Endodermal cell (in vitro differentiated cells): ENCODE measurements around the gene CDH11. TPM values are rescaled to one million over a fixed set of nuclear protein-coding genes. Genes with fewer than 3 reads are reported as not detected.

ENCODE experiments used
- DNase-seq: peaks from one replicate; pipeline ENCODE4 v3.0.0-alpha.2; 2017
- H3K27ac ChIP-seq: 2 replicates; pipeline ENCODE4 v1.5.1; 2013; ENCODE audit warnings: mild to moderate bottlenecking, low read depth, low read length, moderate library complexity
- H3K27me3 ChIP-seq: 2 replicates; pipeline ENCODE4 v1.6.1; 2013; ENCODE audit warnings: mild to moderate bottlenecking, low read length, moderate library complexity; ENCODE audit not compliant: insufficient read depth, control insufficient read depth, poor library complexity, severe bottlenecking
- H3K36me3 ChIP-seq: 2 replicates; pipeline ENCODE4 v1.7.0; 2013; ENCODE audit warnings: mild to moderate bottlenecking, low read length, moderate library complexity; ENCODE audit not compliant: control insufficient read depth, insufficient read depth
- H3K4me1 ChIP-seq: one replicate; pipeline ENCODE4 v1.7.0; 2013; ENCODE audit warnings: low read length; ENCODE audit not compliant: control insufficient read depth, insufficient read depth
- H3K4me3 ChIP-seq: 2 replicates; pipeline ENCODE4 v1.5.1; 2013; ENCODE audit warnings: mild to moderate bottlenecking, low read length, moderate library complexity
- H3K9ac ChIP-seq: 2 replicates; pipeline ENCODE4 v1.6.1; 2013; ENCODE audit warnings: mild to moderate bottlenecking, low read length, moderate library complexity; ENCODE audit not compliant: poor library complexity, severe bottlenecking; ENCODE audit errors: extremely low read depth
- H3K9me3 ChIP-seq: 2 replicates; pipeline ENCODE4 v1.6.1; 2013; ENCODE audit warnings: mild to moderate bottlenecking, low read length, moderate library complexity; ENCODE audit not compliant: control insufficient read depth
- H3K27ac Mint-ChIP-seq: 2 replicates; pipeline ENCODE4 v1.8.0; 2020; ENCODE audit warnings: mixed read lengths
- H3K27me3 Mint-ChIP-seq: 2 replicates; pipeline ENCODE4 v1.8.0; 2021; ENCODE audit warnings: mild to moderate bottlenecking, mixed read lengths; ENCODE audit not compliant: insufficient read depth
- H3K36me3 Mint-ChIP-seq: 2 replicates; pipeline ENCODE4 v1.8.0; 2020; ENCODE audit warnings: low read depth, mixed read lengths
- H3K4me1 Mint-ChIP-seq: 2 replicates; pipeline ENCODE4 v1.8.0; 2020; ENCODE audit warnings: mixed read lengths
- H3K4me3 Mint-ChIP-seq: 2 replicates; pipeline ENCODE4 v1.8.0; 2020; ENCODE audit warnings: mild to moderate bottlenecking, moderate library complexity, mixed read lengths
- H3K9me3 Mint-ChIP-seq: 2 replicates; pipeline ENCODE4 v1.8.0; 2020; ENCODE audit warnings: mild to moderate bottlenecking, mixed read lengths
- WGBS, 2 experiments: methylation state at CpG; one replicate each; pipeline versions ENCODE4 v1.1.5 to v1.1.7; 2013; ENCODE audit warnings: missing lambda C conversion rate in 2 of 2, mixed read lengths in 1 of 2; ENCODE audit not compliant: insufficient coverage in 1 of 2, insufficient read length in 1 of 2; 5-methylcytosine and 5-hydroxymethylcytosine counted together
- total RNA-seq, 2 donors: library from RNA; stranded (reverse); fragmentation: NEBNext Ultra II Directional in 1 of 2; extraction: Animal tissue kit (Norgen Biotek cat#: 25700) in 1 of 2; gene quantifications; 2 replicates in 1 of 2; 3 replicates in 1 of 2; pipeline ENCODE4 v1.2.1, GENCODE V29; 2021
- TF ChIP-seq, protein P1 (sequence below): fragments of 200-600 bp; sonication (generic); conservative IDR thresholded peaks from 2 replicates; pipeline ENCODE4 v1.5.0; 2021; ENCODE audit warnings: antibody characterized with exemption, mild to moderate bottlenecking

CDH11 gene
- total RNA-seq, 2 donors from 2014 or later = 0.73 to 2.9 TPM

DNA sequence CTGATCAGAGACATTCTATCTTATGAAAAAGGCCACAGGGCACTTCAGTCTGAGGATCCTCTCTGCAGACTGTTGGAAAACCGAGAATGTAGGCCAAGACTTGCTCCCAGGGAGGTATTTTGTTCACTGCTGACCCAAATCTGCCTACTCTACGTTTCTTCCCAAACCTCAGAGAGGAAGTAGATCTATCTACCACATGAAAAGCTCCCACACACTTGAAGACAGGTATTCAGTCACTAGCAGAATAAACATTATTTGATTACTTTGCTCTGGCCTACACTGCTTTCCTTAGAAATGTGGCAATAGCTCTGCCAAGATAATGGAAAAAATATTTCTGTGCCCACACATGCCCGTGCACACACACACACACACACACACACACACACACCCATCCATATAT lies 164.6 kb downstream of the CDH11 start:
- Histone ChIP-seq H3K9me3 (no peaks in the 10 kb centered on the region), H3K4me1 (no peaks in the 10 kb centered on the region), H3K36me3 (no peaks in the 10 kb centered on the region), H3K9ac (no peak overlapping the region), H3K27me3 (no peaks in the 10 kb centered on the region), H3K4me3 (no peak overlapping the region), H3K27ac (no peak overlapping the region)
- WGBS, 2 experiments = 88 to 100% methylated on average over 1 to 2 of the region's 3 CpGs
- H3K36me3 Mint-ChIP-seq = no peaks in the 10 kb centered on the region
- DNase-seq = no peak
- H3K27ac Mint-ChIP-seq = no peak overlapping the region
- TF ChIP-seq, protein P1, sequence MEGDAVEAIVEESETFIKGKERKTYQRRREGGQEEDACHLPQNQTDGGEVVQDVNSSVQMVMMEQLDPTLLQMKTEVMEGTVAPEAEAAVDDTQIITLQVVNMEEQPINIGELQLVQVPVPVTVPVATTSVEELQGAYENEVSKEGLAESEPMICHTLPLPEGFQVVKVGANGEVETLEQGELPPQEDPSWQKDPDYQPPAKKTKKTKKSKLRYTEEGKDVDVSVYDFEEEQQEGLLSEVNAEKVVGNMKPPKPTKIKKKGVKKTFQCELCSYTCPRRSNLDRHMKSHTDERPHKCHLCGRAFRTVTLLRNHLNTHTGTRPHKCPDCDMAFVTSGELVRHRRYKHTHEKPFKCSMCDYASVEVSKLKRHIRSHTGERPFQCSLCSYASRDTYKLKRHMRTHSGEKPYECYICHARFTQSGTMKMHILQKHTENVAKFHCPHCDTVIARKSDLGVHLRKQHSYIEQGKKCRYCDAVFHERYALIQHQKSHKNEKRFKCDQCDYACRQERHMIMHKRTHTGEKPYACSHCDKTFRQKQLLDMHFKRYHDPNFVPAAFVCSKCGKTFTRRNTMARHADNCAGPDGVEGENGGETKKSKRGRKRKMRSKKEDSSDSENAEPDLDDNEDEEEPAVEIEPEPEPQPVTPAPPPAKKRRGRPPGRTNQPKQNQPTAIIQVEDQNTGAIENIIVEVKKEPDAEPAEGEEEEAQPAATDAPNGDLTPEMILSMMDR = no peak
- no peak overlapping the region for H3K4me3 Mint-ChIP-seq
- H3K27me3 Mint-ChIP-seq = no peaks in the 10 kb centered on the region
- no peaks in the 10 kb centered on the region for H3K9me3 Mint-ChIP-seq
- H3K4me1 Mint-ChIP-seq = no peaks in the 10 kb centered on the region

DNA sequence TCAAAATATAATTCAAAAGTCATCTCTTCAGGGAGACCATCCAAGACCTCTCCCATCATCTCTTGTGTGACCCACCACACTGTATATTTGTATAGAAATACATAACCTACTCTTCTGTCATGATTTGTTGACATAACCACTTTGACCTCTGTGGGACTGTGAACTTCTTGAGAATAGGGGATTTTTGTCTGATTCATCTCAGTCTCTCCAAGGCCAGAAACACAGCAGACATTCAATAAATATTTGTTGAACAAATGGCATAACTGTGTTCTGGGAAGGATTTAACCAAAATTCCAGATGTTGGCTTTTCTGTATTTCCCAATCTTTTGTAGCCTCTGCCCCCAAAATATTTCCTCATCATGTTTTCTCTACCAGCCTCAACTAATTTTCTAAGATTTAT lies 169.7 kb downstream of the CDH11 start:
- no peaks in the 10 kb centered on the region for H3K4me1 Mint-ChIP-seq
- Histone ChIP-seq H3K27me3 (no peaks in the 10 kb centered on the region), H3K9me3 (no peaks in the 10 kb centered on the region), H3K27ac (no peak overlapping the region), H3K9ac (no peak overlapping the region), H3K4me3 (no peak overlapping the region), H3K36me3 (no peaks in the 10 kb centered on the region), H3K4me1 (no peaks in the 10 kb centered on the region)
- no peak overlapping the region for H3K4me3 Mint-ChIP-seq
- no peaks in the 10 kb centered on the region for H3K27me3 Mint-ChIP-seq
- TF ChIP-seq, protein P1 = no peak
- H3K27ac Mint-ChIP-seq = no peak overlapping the region
- no peaks in the 10 kb centered on the region for H3K36me3 Mint-ChIP-seq
- no peak for DNase-seq
- H3K9me3 Mint-ChIP-seq = no peaks in the 10 kb centered on the region

DNA sequence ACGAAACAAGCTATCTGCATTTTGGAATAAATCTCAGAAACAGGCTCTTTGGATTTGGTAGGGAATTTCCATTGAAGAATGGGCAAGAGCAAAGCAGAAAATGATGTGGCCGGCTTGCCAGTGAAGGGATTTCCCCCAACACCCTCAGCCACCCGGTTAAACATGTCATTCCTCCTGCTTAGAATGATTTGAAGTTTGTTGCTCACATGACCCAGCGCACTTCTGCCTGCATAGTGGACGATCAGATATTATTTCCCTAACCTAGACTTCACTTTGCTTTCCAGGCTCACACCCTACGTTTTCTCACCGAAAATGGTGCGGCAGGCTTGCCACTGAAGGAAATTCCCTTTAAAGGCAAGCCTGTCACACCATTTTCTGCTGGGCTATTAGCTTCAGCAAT lies 170.7 kb downstream of the CDH11 start:
- Mint-ChIP-seq H3K36me3 (no peaks in the 10 kb centered on the region), H3K27ac (no peak overlapping the region)

More for the DNA sequence above, 170.7 kb downstream of the CDH11 start:
- Mint-ChIP-seq H3K9me3 (no peaks in the 10 kb centered on the region), H3K27me3 (no peaks in the 10 kb centered on the region), H3K4me1 (no peaks in the 10 kb centered on the region), H3K4me3 (no peak overlapping the region)
- no peaks in the 10 kb centered on the region for H3K9me3 ChIP-seq
- no peaks in the 10 kb centered on the region for H3K4me1 ChIP-seq
- no peak overlapping the region for H3K27ac ChIP-seq
- TF ChIP-seq, protein P1 = no peak
- H3K4me3 ChIP-seq = no peak overlapping the region
- DNase-seq = no peak
- no peak overlapping the region for H3K9ac ChIP-seq
- no peaks in the 10 kb centered on the region for H3K36me3 ChIP-seq
- H3K27me3 ChIP-seq = no peaks in the 10 kb centered on the region
- WGBS, 2 experiments = 91 to 97% methylated on average over 8 of the region's 8 CpGs
